ENCODE data around the gene PSTPIP2.
"Not testable (repeated sequence)": the region's sequence is repeated elsewhere in the genome, so short reads cannot be mapped to it uniquely, and the experiment has no call there.

DNA sequence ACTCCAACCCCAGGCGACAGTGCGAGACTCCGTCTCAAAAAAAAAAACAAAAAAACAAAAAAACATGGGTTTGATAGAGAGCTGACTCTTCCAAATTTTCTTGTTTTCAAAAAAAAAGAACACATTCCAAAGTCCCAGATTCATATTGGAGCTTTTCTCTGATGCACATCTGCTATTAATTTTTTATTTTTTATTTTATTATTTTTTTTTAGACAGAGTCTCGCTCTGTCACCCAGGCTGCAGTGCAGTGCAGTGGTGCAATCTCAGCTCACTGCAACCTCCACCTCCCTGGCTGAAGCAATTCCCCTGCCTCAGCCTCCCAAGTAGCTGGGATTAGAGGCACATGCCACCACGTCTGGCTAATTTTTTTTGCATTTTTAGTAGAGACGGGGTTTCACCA, 79.5 kb downstream of the PSTPIP2 start:
- TF ChIP-seq, protein P1, sequence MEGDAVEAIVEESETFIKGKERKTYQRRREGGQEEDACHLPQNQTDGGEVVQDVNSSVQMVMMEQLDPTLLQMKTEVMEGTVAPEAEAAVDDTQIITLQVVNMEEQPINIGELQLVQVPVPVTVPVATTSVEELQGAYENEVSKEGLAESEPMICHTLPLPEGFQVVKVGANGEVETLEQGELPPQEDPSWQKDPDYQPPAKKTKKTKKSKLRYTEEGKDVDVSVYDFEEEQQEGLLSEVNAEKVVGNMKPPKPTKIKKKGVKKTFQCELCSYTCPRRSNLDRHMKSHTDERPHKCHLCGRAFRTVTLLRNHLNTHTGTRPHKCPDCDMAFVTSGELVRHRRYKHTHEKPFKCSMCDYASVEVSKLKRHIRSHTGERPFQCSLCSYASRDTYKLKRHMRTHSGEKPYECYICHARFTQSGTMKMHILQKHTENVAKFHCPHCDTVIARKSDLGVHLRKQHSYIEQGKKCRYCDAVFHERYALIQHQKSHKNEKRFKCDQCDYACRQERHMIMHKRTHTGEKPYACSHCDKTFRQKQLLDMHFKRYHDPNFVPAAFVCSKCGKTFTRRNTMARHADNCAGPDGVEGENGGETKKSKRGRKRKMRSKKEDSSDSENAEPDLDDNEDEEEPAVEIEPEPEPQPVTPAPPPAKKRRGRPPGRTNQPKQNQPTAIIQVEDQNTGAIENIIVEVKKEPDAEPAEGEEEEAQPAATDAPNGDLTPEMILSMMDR (IDR thresholded peaks at IDR 0.05) = not testable (repeated sequence)
- TF ChIP-seq EZH2 (IDR thresholded peaks at IDR 0.05; ENCODE audit: borderline replicate concordance, insufficient read depth, low read depth, low read length, poor library complexity, severe bottlenecking) = not testable (repeated sequence)

All from B cell (primary cell).